Panc1 (cell line): ENCODE data around the gene ARPP19. TPM values are rescaled to one million over a fixed set of nuclear protein-coding genes. Genes with fewer than 3 reads are reported as not detected.
"Not testable (repeated sequence)": the region's sequence is repeated elsewhere in the genome, so short reads cannot be mapped to it uniquely, and the experiment has no call there.

ENCODE experiments used
- ATAC-seq: fragments of 200-7000 bp; cut with Tn5 transposase; 2 replicates; pipeline ENCODE4 v1.9.1; 2020; ENCODE audit warnings: mild to moderate bottlenecking, moderate library complexity
- BruUV-seq: library from RNA; stranded (reverse); fragments of 400-500 nt; replicated peaks from 2 replicates; lab custom pipeline; 2021; lab: Mats Ljungman, UMichigan
- CTCF ChIA-PET: fragments of 300-600 bp; sonication (Branson Sonifier 250); formaldehyde crosslinking; loops from one replicate; lab custom pipeline; 2022; ENCODE audit warnings: antibody characterized with exemption; lab: Charles Lee
- POLR2A ChIA-PET: fragments of 300-600 bp; sonication (Branson Sonifier 250); formaldehyde crosslinking; loops from one replicate; lab custom pipeline; 2022; ENCODE audit warnings: antibody characterized with exemption; lab: Charles Lee
- DNase-seq: peaks from one replicate; pipeline ENCODE4 v3.0.0-alpha.2; 2010; ENCODE audit warnings: low read depth, low spot score
- H3K27ac ChIP-seq: 2 replicates; pipeline ENCODE4 v1.5.1; 2011; ENCODE audit warnings: mild to moderate bottlenecking, low read length, inconsistent platforms
- H3K27me3 ChIP-seq: fragments of 200-500 bp; sonication (Bioruptor generic); 2 replicates; pipeline ENCODE4 v1.6.0; 2014; ENCODE audit warnings: low read length, inconsistent platforms; ENCODE audit not compliant: control insufficient read depth, insufficient read depth
- H3K36me3 ChIP-seq: fragments of 200-500 bp; sonication (Bioruptor generic); 2 replicates; pipeline ENCODE4 v1.5.1; 2014; ENCODE audit warnings: inconsistent platforms, mild to moderate bottlenecking, low read length, moderate library complexity; ENCODE audit not compliant: control insufficient read depth, insufficient read depth
- H3K4me1 ChIP-seq: 2 replicates; pipeline ENCODE4 v1.5.1; 2011; ENCODE audit warnings: inconsistent platforms, mild to moderate bottlenecking, low read length, moderate library complexity; ENCODE audit not compliant: control insufficient read depth, insufficient read depth
- H3K4me3 ChIP-seq, 2 experiments: 2 replicates each; pipeline ENCODE4 v1.5.1; 2011 to 2012; ENCODE audit warnings: low read depth in 2 of 2, low read length in 2 of 2, mild to moderate bottlenecking in 2 of 2, inconsistent platforms in 1 of 2, moderate library complexity in 1 of 2
- H3K9me3 ChIP-seq: fragments of 200-500 bp; sonication (Bioruptor generic); 2 replicates; pipeline ENCODE4 v1.5.1; 2014; ENCODE audit warnings: low read depth, mild to moderate bottlenecking, inconsistent platforms, low read length, moderate library complexity; ENCODE audit not compliant: control insufficient read depth, insufficient read depth
- POLR2AphosphoS5 ChIP-seq: IDR thresholded peaks from 2 replicates; pipeline ENCODE4 v1.6.1; 2012; ENCODE audit warnings: mild to moderate bottlenecking, low read depth, low read length, moderate library complexity
- SIN3A ChIP-seq: IDR thresholded peaks from 2 replicates; pipeline ENCODE4 v1.6.1; 2012; ENCODE audit warnings: low read depth, mild to moderate bottlenecking, low read length, moderate library complexity, borderline replicate concordance; ENCODE audit not compliant: insufficient read depth
- TCF7L2 ChIP-seq: IDR thresholded peaks from 2 replicates; pipeline ENCODE4 v1.6.1; 2011; ENCODE audit warnings: mild to moderate bottlenecking, low read depth, low read length, inconsistent platforms
- in situ Hi-C: cut with HindIII; loops from 2 replicates; pipeline ENCODE4 v1.10.0; 2016; ENCODE audit warnings: low sequenced_read_pairs, low pct_unique_long_range_greater_than_20kb
- intact Hi-C: fragments of 100-400 bp; cut with micrococcal nuclease; formaldehyde crosslinking; loops from one replicate; pipeline ENCODE4 v1.10.0; 2022; ENCODE audit not compliant: unreplicated experiment
- total RNA-seq: library from RNA; stranded (reverse); gene quantifications from one replicate; pipeline ENCODE4 v1.2.1, GENCODE V29; 2021; ENCODE audit not compliant: unreplicated experiment
- TF ChIP-seq, protein P1 (sequence below), 2 experiments: IDR thresholded peaks; 2 replicates each; pipeline ENCODE4 v1.6.1; 2011 to 2012; ENCODE audit warnings: low read depth in 2 of 2, control low read depth in 1 of 2, low read length in 1 of 2, mild to moderate bottlenecking in 1 of 2, moderate library complexity in 1 of 2; ENCODE audit not compliant: insufficient read depth in 1 of 2
- TF ChIP-seq, protein P2 (sequence below): fragments of 450-650 bp; IDR thresholded peaks from 2 replicates; pipeline ENCODE4 v1.5.1; 2017; ENCODE audit warnings: mild to moderate bottlenecking

ARPP19 gene
- total RNA-seq, 1 experiment from 2014 or later = 153 TPM

DNA sequence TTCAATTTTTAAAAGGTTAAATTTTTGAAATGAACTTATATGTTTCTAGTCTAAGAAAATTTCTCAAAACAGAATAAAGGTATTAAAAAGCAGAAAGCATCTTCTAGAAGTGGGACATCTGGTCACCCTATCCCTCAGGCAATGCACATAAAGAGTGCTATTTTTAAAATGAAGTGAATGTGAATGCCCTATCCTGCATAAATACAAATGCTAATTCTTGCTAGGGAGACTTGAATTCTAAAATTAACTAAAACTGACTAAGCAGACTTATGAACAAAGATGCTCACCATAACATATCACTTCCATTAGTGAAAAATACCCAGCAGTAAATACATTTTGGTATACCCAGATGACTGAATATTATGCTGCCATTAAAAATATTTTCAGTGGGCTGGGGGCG, 51.8 kb downstream of the ARPP19 start:
- ChIA-PET POLR2A (no interaction called here), CTCF (no interaction called here)
- in situ Hi-C loops (no loop called here), intact Hi-C loops (no loop called here)
- no peak for DNase-seq
- Histone ChIP-seq H3K9me3 (no peaks in the 10 kb centered on the region), H3K27ac (no peak overlapping the region), H3K36me3 (no peaks in the 10 kb centered on the region), H3K27me3 (no peaks in the 10 kb centered on the region), H3K4me3 (no peak overlapping the region), H3K4me1 (no peaks in the 10 kb centered on the region)
- no peak for TF ChIP-seq SIN3A
- no TSS peak for BruUV-seq
- no peak for ATAC-seq

DNA sequence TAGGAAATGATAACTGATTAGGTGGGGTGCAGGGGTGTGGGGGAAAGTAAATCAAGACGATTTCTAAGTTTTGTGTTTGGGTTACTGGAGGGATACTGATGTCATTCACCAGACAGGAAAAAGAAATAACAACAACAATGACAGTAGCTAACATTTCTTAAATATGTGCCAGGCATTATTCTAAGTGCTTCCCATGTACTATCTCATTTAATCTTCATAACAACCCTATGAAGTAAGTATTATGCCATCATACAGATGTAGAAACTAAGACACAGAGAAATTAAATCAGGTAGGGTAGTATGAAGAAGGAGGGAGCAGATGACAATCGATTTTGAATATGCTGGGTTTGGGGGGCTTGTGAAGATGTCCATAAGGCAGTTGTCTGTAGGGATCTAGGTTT, 53.5 kb downstream of the ARPP19 start:
- TF ChIP-seq TCF7L2 (no peak), SIN3A (no peak), POLR2AphosphoS5 (no peak)
- TF ChIP-seq, protein P1, sequence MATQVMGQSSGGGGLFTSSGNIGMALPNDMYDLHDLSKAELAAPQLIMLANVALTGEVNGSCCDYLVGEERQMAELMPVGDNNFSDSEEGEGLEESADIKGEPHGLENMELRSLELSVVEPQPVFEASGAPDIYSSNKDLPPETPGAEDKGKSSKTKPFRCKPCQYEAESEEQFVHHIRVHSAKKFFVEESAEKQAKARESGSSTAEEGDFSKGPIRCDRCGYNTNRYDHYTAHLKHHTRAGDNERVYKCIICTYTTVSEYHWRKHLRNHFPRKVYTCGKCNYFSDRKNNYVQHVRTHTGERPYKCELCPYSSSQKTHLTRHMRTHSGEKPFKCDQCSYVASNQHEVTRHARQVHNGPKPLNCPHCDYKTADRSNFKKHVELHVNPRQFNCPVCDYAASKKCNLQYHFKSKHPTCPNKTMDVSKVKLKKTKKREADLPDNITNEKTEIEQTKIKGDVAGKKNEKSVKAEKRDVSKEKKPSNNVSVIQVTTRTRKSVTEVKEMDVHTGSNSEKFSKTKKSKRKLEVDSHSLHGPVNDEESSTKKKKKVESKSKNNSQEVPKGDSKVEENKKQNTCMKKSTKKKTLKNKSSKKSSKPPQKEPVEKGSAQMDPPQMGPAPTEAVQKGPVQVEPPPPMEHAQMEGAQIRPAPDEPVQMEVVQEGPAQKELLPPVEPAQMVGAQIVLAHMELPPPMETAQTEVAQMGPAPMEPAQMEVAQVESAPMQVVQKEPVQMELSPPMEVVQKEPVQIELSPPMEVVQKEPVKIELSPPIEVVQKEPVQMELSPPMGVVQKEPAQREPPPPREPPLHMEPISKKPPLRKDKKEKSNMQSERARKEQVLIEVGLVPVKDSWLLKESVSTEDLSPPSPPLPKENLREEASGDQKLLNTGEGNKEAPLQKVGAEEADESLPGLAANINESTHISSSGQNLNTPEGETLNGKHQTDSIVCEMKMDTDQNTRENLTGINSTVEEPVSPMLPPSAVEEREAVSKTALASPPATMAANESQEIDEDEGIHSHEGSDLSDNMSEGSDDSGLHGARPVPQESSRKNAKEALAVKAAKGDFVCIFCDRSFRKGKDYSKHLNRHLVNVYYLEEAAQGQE (IDR thresholded peaks at IDR 0.05; ENCODE audit: insufficient read depth in 1 of 2, low read depth in 2 of 2, low read length in 1 of 2) = no peak
- TF ChIP-seq, protein P2, sequence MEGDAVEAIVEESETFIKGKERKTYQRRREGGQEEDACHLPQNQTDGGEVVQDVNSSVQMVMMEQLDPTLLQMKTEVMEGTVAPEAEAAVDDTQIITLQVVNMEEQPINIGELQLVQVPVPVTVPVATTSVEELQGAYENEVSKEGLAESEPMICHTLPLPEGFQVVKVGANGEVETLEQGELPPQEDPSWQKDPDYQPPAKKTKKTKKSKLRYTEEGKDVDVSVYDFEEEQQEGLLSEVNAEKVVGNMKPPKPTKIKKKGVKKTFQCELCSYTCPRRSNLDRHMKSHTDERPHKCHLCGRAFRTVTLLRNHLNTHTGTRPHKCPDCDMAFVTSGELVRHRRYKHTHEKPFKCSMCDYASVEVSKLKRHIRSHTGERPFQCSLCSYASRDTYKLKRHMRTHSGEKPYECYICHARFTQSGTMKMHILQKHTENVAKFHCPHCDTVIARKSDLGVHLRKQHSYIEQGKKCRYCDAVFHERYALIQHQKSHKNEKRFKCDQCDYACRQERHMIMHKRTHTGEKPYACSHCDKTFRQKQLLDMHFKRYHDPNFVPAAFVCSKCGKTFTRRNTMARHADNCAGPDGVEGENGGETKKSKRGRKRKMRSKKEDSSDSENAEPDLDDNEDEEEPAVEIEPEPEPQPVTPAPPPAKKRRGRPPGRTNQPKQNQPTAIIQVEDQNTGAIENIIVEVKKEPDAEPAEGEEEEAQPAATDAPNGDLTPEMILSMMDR = no peak
- no peaks in the 10 kb centered on the region for H3K27me3 ChIP-seq
- intact Hi-C loops = no loop called here
- H3K4me1 ChIP-seq = no peaks in the 10 kb centered on the region; the same call in 1 of the 2 replicates
- no TSS peak for BruUV-seq
- no peak overlapping the region for H3K4me3 ChIP-seq
- POLR2A ChIA-PET = interaction anchor here (0.6 to 0.7 kb wide), 2 partner anchors 111 to 381 kb away, joined by 4 to 6 read pairs; no protein-coding TSS in a partner anchor
- ATAC-seq (no peak), DNase-seq (no peak)
- in situ Hi-C loops = no loop called here
- H3K9me3 ChIP-seq = no peaks in the 10 kb centered on the region
- H3K27ac ChIP-seq = no peak overlapping the region
- CTCF ChIA-PET = no interaction called here
- H3K36me3 ChIP-seq = no peaks in the 10 kb centered on the region

- no peak for ATAC-seq
These were observed 54.3 kb downstream of the ARPP19 start for GRCh38 chr15:52514482-52514881.

DNA sequence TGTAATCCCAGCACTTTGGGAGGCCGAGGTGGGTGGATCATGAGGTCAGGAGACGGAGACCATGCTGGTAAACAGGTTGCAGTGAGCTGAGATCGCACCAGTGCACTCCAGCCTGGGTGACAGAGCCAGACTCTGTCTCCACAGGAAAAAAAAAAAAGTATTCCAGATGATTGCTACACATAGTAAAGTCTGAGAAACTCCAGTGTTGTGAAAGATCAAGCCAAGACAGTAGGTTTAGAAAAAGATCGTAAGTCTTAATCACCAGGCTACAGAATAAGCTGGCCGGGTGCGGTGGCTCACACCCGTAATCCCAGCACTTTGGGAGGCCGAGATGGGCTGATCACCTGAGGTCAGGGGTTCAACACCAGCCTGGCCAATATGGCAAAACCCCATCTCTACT, 56.0 kb downstream of the ARPP19 start:
- H3K27me3 ChIP-seq, DNase-seq, H3K4me3 ChIP-seq, H3K27ac ChIP-seq, in situ Hi-C loops, CTCF ChIA-PET, H3K4me1 ChIP-seq, H3K9me3 ChIP-seq, BruUV-seq, H3K36me3 ChIP-seq, ATAC-seq, intact Hi-C loops, POLR2A ChIA-PET: not testable (repeated sequence)

More at GRCh38 chr15:52514482-52514881, 54.3 kb downstream of the ARPP19 start:
- no TSS peak for BruUV-seq
- ChIA-PET CTCF (no interaction called here), POLR2A (interaction anchor here (0.7 kb wide), 1 partner anchor 380 kb away, joined by 4 read pairs; no protein-coding TSS in a partner anchor)
- Histone ChIP-seq H3K4me1 (no peaks in the 10 kb centered on the region; the same call in 1 of the 2 replicates), H3K27ac (no peak overlapping the region), H3K9me3 (no peaks in the 10 kb centered on the region), H3K4me3 (no peak overlapping the region), H3K36me3 (no peaks in the 10 kb centered on the region), H3K27me3 (no peaks in the 10 kb centered on the region)
- no peak for DNase-seq
- in situ Hi-C loops (no loop called here), intact Hi-C loops (no loop called here)
- TF ChIP-seq POLR2AphosphoS5 = no peak
